HL-60 (cell line): ENCODE measurements around the gene TAB2.

Experiments used
- DNase-seq, 2 experiments: peaks; one replicate each; pipeline ENCODE4 v3.0.0-alpha.2; 2010 to 2020; ENCODE audit warnings: low read depth in 1 of 2, low spot score in 1 of 2
- H3K27ac ChIP-seq: fragments of 250-450 bp; sonication (Bioruptor Pico); replicated peaks from 2 replicates; pipeline ENCODE4 v1.5.1; 2020; ENCODE audit warnings: mild to moderate bottlenecking, moderate library complexity
- H3K27me3 ChIP-seq: fragments of 250-450 bp; sonication (Bioruptor Pico); 2 replicates; pipeline ENCODE4 v1.5.1; 2021; ENCODE audit warnings: mild to moderate bottlenecking, moderate library complexity; ENCODE audit not compliant: insufficient read depth, poor library complexity, severe bottlenecking
- H3K4me3 ChIP-seq: replicated peaks from 2 replicates; pipeline ENCODE4 v1.5.1; 2011; ENCODE audit warnings: mild to moderate bottlenecking, control low read depth, low read length; ENCODE audit not compliant: insufficient read depth
- CTCF ChIP-seq: IDR thresholded peaks from one replicate; pipeline ENCODE4 v1.5.1; 2011; ENCODE audit warnings: low read length, control low read depth, inconsistent platforms; ENCODE audit not compliant: insufficient read depth
- GABPA ChIP-seq: IDR thresholded peaks from 2 replicates; pipeline ENCODE4 v1.6.1; 2012; ENCODE audit warnings: low read depth
- POLR2AphosphoS5 ChIP-seq: IDR thresholded peaks from 2 replicates; pipeline ENCODE4 v1.6.1; 2012; ENCODE audit warnings: low read depth
- REST ChIP-seq: IDR thresholded peaks from 2 replicates; pipeline ENCODE4 v1.6.1; 2012; ENCODE audit warnings: low read depth; ENCODE audit not compliant: insufficient replicate concordance
- SPI1 ChIP-seq: IDR thresholded peaks from 2 replicates; pipeline ENCODE4 v1.6.1; 2012; ENCODE audit warnings: low read depth, mild to moderate bottlenecking, borderline replicate concordance
- long read RNA-seq: library from polyadenylated mRNA; unstranded; transcript quantifications from one replicate; pipeline ENCODE4 v2.0.0, GENCODE V29; 2020

The TAB2 gene
- long read RNA-seq, partial matches to known transcripts, result 10 of 10 reads
- long read RNA-seq, other reads (novel, unspliced or antisense), result 0 of 10 reads

GRCh38 chr6:149317644-149318571 lies at the start of gene TAB2:
TSS of gene TAB2 (plus strand) at chr6:149317712. CDS start at chr6:149369998, 52,286 bp downstream.
- TF ChIP-seq SPI1 (no peak), POLR2AphosphoS5 (no peak), CTCF (no peak), REST (no peak), GABPA (no peak)

DNA sequence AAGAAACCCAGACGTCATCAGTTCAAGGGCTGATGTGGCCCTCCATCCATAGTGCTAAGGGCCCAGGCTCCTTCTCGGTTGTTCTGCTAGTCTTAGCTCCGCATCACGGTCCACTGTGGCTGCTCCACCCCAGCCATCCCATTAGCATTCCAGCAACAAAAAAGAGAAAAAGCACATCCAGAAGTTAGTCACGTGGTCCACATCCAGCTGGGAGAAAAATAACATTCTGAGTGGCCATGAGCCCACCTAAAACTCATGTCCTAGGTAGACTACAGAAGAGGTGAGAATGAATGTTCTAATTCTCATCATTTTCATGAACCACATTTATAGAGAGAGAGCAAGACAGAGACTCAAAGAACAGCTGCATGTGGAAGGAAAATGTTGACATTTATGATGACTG lies 49.4 kb upstream of the TAB2 start:
- H3K27ac ChIP-seq, result no peak overlapping the region
- TF ChIP-seq POLR2AphosphoS5 (no peak), REST (no peak), SPI1 (no peak), GABPA (no peak), CTCF (no peak)
- DNase-seq, result no peak
- no peak overlapping the region for H3K4me3 ChIP-seq
- H3K27me3 ChIP-seq, result no peaks in the 10 kb centered on the region

More at GRCh38 chr6:149317644-149318571, at the start of gene TAB2:
- peak within 1 kb of the TSS; percentile 96 for H3K27ac ChIP-seq
- H3K4me3 ChIP-seq, result peak within 1 kb of the TSS; percentile 88
- H3K27me3 ChIP-seq, result no peaks in the 10 kb centered on the region
- DNase-seq, result peak in 1 of 2 experiments; percentile 35

GRCh38 chr6:149268768-149269167 lies 48.7 kb upstream of the TAB2 start:
- TF ChIP-seq CTCF (no peak), POLR2AphosphoS5 (no peak), SPI1 (no peak), REST (no peak), GABPA (no peak)
- Histone ChIP-seq H3K27me3 (no peaks in the 10 kb centered on the region), H3K4me3 (no peak overlapping the region), H3K27ac (no peak overlapping the region; the same call in 1 of the 2 replicates)
- no peak for DNase-seq
